ENCODE results near the gene CAMTA1. TPM values are rescaled to one million over a fixed set of nuclear protein-coding genes. Genes with fewer than 3 reads are reported as not detected.

CAMTA1 gene
- total and polyA plus RNA-seq, 4 donors = 18.0 to 93.5 (median 35.8) TPM

DNA sequence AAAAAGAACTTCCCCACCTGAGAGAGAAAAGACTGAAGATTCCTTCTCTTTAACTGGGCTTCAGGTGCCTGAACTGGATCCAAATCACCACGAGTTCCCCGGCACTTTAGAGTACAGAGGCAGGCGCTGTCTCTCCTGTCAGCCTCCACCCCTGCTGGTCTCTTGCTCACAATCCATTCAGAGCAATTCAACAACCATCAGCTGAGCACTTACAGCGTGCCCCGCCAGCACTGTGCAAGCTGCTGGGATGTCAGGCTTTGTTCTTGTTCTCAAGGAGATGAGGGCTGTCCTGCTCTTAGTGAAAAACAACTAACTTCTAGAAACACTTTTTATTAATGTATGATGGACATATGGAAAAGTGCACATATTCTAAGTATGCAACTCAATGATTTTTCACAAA lies 917.1 kb downstream of the CAMTA1 start:
- Histone ChIP-seq H3K4me3 (ENCODE audit: low read depth in 1 of 3, low read length in 3 of 3) (no peak overlapping the region), H3K9ac (ENCODE audit: low read depth in 1 of 2, low read length in 2 of 2) (no peak overlapping the region), H3K36me3 (ENCODE audit: control insufficient read depth in 4 of 4, insufficient read depth in 3 of 4, low read depth in 1 of 4, low read length in 3 of 4) (no peaks in the 10 kb centered on the region), H3K27ac (ENCODE audit: low read depth in 1 of 2, low read length in 2 of 2) (no peak overlapping the region), H3K4me1 (ENCODE audit: control insufficient read depth in 4 of 4, insufficient read depth in 4 of 4, low read length in 3 of 4) (peaks cover 0 to 17% (median 6%) of the 10 kb centered on the region in 4 donors), H3K9me3 (ENCODE audit: control insufficient read depth in 4 of 4, low read length in 3 of 4) (no peaks in the 10 kb centered on the region), H3K27me3 (ENCODE audit: control insufficient read depth in 4 of 4, insufficient read depth in 4 of 4, low read length in 3 of 4) (peaks cover 0 to 5% (median 1%) of the 10 kb centered on the region in 4 donors)
- 34% methylated on average over 5 of the region's 5 CpGs for WGBS
- DNase-seq (ENCODE audit: low spot score) = no peak
- TF ChIP-seq MAX (IDR thresholded peaks at IDR 0.05) (no peak), TAF1 (conservative IDR thresholded peaks at IDR 0.05) (no peak), RAD21 (IDR thresholded peaks at IDR 0.05) (no peak), RXRA (IDR thresholded peaks at IDR 0.05) (no peak), SP1 (IDR thresholded peaks at IDR 0.05) (no peak), NR2F2 (IDR thresholded peaks at IDR 0.05) (no peak)

DNA sequence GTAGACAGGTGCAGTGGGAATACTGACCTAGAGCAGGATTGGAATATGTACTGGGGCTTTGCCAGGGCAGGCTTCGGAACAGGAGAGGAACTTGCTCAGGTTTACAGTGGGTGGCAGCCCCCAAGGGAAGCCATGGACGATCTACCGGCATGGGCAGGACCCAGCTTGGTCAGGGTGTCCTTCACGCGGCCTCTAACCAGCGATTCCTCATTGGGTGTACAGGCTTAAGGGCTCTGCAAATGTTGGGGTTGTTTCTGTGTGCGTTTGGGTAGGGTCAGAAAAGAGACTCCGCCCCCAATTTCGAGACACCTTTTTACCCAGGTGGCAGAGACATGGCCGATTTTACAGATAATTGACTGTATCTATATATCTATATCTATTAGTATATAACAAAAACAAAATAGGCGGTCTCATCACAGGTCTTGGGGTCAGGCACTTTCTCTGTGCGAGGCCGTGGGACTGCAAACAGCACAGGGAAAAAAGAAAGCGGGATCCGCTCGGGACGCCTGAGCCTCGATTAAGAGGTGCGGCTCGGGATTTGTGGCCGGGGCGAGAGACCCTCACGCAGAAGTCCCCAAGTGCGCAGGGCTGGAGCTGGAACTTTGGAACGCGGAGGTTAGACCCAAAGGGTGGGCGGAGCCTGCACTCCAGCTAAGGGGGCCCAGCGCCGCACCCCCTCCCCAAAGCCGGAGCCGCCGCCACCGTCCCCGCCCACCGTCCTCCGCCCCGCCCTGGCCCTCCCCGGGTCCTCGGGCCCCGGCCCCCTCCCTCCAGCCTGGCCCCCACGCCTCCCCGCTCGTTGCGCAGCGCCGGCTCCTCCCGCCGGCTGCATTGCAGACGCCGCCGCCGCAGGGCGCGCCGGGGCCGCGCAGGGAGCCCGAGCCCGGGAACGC lies 918.3 kb downstream of the CAMTA1 start:
- Histone ChIP-seq H3K4me1 (ENCODE audit: control insufficient read depth in 4 of 4, insufficient read depth in 4 of 4, low read length in 3 of 4) (peaks cover 0 to 17% (median 6%) of the 10 kb centered on the region in 4 donors), H3K4me3 (ENCODE audit: low read depth in 1 of 3, low read length in 3 of 3) (peak overlapping the region in 1 of 3 donors; percentile 71), H3K27me3 (ENCODE audit: control insufficient read depth in 4 of 4, insufficient read depth in 4 of 4, low read length in 3 of 4) (peaks cover 0 to 5% (median 1%) of the 10 kb centered on the region in 4 donors), H3K9ac (ENCODE audit: low read depth in 1 of 2, low read length in 2 of 2) (no peak overlapping the region), H3K36me3 (ENCODE audit: control insufficient read depth in 4 of 4, insufficient read depth in 3 of 4, low read depth in 1 of 4, low read length in 3 of 4) (no peaks in the 10 kb centered on the region), H3K9me3 (ENCODE audit: control insufficient read depth in 4 of 4, low read length in 3 of 4) (no peaks in the 10 kb centered on the region), H3K27ac (ENCODE audit: low read depth in 1 of 2, low read length in 2 of 2) (no peak overlapping the region)
- 9% methylated on average over 60 of the region's 60 CpGs for WGBS
- TF ChIP-seq HNF4A (conservative IDR thresholded peaks at IDR 0.05) (no peak), SP1 (IDR thresholded peaks at IDR 0.05) (no peak), CTCF (IDR thresholded peaks at IDR 0.05; ENCODE audit: low read depth, low read length, missing input control) (no peak)
- TF ChIP-seq, protein P1, sequence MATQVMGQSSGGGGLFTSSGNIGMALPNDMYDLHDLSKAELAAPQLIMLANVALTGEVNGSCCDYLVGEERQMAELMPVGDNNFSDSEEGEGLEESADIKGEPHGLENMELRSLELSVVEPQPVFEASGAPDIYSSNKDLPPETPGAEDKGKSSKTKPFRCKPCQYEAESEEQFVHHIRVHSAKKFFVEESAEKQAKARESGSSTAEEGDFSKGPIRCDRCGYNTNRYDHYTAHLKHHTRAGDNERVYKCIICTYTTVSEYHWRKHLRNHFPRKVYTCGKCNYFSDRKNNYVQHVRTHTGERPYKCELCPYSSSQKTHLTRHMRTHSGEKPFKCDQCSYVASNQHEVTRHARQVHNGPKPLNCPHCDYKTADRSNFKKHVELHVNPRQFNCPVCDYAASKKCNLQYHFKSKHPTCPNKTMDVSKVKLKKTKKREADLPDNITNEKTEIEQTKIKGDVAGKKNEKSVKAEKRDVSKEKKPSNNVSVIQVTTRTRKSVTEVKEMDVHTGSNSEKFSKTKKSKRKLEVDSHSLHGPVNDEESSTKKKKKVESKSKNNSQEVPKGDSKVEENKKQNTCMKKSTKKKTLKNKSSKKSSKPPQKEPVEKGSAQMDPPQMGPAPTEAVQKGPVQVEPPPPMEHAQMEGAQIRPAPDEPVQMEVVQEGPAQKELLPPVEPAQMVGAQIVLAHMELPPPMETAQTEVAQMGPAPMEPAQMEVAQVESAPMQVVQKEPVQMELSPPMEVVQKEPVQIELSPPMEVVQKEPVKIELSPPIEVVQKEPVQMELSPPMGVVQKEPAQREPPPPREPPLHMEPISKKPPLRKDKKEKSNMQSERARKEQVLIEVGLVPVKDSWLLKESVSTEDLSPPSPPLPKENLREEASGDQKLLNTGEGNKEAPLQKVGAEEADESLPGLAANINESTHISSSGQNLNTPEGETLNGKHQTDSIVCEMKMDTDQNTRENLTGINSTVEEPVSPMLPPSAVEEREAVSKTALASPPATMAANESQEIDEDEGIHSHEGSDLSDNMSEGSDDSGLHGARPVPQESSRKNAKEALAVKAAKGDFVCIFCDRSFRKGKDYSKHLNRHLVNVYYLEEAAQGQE (IDR thresholded peaks at IDR 0.05) = no peak
- no peak for DNase-seq (ENCODE audit: low spot score)

All from liver (tissue), 9 donors.